ENCODE data around the gene SRGAP3.

SRGAP3 gene

DNA sequence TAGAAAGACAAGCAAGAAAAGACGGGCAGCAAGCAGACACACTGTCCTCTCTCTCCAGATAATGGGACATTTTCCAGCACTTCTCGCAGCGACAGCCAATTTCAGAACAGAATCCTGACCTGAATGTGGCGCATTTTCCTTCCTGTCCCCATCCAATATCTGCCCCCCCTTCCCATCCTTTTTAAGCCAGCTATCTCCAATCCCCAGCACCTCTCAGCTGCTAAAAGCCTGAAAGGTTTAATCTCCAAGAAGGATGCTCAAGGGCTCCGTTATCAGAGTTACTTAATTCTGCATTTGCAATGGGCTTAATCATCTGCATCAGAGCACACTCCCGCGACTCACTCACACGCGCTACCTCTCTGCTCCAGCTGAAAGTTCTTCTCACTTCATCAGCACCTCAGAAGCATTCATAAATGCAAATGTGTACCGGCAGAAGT, 50.5 kb downstream of the SRGAP3 start:
- peak; percentile 36 for DNase-seq

- DNase-seq, result no peak
Observed at GRCh38 chr3:9198261-9198660, 51.2 kb downstream of the SRGAP3 start.

DNA sequence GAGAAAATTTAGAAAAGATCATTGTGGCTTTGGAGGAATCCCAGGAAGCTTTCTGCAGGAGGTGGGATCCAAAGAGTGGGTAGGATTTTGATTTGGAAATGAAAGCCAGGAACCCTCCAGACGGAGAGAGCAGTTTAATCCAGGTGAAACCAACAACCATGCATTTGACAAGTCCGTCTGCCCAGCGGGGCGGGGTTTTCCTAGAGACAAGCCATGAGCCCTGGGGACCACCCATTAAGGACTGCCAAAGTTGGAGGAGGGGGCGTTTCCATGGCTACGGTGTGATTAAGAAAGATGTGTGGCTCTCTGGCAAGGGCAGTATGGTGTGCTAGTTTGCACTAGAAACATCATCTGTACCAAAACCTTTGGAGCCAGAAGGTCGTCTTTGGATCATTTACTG, 53.4 kb downstream of the SRGAP3 start:
- DNase-seq, result peak; percentile 93

DNA sequence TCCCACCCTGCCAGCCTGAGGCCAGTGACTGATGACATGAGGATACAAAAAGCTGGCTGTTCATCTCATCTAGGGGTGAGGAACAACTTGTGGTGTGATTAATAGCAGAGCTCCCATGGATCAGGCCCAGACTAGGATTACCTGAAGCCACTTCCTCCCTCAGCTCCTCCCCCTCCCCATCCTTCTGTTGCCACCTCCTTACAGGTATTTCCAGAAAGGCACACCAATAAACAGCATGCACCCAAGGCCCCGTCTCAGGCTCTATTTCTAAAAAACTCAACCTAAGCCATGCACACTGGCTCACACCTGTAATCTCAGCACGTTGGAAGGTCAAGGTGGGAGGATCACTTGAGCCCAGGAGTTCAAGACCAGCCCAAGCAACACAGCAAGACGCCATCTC, 54.1 kb downstream of the SRGAP3 start:
- no peak for DNase-seq

DNA sequence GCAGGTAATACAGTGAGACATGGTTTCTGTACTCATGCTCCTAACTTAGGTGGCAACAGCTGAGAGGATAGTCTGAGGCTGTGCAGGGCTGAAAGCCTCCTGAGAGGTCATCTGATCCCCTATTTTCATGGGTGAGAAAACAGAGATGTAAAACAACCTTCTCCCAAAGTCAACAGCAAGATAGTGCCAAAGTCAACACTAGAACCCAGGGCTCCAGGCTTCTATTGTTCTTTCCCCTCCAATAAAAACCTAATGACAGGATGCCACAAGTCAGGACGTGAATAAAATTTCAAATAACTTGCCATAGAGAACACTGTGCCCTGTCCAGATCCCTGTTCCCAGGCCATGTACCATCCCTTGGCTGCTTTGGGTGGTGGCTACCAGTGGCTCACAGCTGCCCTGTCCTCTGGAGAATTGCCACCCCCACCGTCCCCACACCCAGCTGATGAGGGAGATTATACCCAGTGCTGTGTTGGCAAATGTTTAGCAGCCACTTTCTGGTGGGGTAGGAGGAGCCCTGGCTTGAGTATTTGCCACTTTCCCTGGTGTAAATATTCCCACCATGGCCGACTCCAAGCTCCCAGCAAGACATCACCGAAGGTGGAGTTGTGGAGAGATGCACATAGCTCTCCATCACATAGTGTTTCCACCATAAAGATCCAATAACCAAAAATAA, 54.8 kb downstream of the SRGAP3 start:
- DNase-seq, result no peak

- DNase-seq, result no peak
Observed at GRCh38 chr3:9193633-9194195, 55.7 kb downstream of the SRGAP3 start.

- DNase-seq, result no peak
Observed at GRCh38 chr3:9193211-9193610, 56.2 kb downstream of the SRGAP3 start.

GRCh38 chr3:9192248-9193025, 57.0 kb downstream of the SRGAP3 start:
- DNase-seq, result no peak

DNA sequence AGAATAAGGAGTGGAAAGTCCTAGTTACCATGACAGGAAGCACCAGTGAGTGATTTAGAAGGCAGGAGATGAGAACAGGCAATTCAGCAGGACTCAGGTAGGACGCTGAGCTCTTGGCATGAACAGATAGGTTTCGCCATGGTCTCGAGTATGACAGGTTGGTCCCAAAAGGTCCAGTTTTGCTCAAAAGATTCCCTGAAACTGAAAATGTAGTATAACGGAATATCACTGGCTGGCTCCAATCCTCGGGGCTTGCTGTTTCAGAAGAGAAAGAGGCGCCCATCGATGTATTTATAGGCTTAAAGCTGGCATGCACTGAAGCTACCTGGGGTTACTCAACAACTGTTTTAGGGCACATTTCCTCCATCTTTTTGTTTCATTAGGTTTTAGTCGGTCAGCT, 59.2 kb downstream of the SRGAP3 start:
- no peak for DNase-seq

GRCh38 chr3:9188583-9188982, 60.9 kb downstream of the SRGAP3 start:
- DNase-seq, result no peak

- DNase-seq, result peak; percentile 93
Observed at GRCh38 chr3:9185701-9186100, 63.7 kb downstream of the SRGAP3 start.

DNA sequence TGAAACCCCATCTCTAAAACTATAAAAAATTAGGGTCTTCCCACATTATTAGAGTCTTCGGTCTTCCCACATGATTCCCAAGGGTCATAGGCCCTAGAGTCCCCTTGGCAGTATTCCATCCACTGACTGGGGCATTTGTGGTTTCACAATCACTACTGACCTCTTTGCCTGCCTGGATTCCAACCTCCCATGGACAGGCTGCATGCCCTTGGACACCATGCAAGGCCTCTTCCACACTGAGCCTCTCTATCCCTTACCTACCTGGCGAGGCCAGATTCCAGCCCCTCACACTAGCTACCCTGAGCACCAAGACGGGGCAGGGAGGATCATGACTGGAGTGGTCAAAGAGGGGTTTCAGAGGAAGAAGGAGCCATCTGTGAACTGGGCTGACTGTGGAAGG, 64.4 kb downstream of the SRGAP3 start:
- DNase-seq, result no peak

DNA sequence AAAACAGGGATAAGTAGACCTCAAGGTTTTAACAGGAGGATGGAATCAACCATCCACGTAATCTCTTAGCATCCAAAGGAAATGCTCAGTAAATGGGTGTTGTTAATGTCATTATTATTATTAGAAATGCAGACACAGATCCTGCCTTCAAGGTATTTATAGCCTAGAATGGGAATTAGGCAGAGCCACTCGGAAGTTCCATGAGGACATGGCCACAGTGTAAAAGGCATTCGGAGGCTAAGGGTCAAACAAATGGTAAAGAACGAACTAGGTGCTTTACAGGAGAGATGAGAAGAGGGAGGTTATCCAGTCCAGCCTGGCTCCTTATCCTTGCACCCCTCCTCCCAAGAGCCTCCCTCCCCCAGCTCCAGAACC, 65.0 kb downstream of the SRGAP3 start:
- DNase-seq, result no peak

DNA sequence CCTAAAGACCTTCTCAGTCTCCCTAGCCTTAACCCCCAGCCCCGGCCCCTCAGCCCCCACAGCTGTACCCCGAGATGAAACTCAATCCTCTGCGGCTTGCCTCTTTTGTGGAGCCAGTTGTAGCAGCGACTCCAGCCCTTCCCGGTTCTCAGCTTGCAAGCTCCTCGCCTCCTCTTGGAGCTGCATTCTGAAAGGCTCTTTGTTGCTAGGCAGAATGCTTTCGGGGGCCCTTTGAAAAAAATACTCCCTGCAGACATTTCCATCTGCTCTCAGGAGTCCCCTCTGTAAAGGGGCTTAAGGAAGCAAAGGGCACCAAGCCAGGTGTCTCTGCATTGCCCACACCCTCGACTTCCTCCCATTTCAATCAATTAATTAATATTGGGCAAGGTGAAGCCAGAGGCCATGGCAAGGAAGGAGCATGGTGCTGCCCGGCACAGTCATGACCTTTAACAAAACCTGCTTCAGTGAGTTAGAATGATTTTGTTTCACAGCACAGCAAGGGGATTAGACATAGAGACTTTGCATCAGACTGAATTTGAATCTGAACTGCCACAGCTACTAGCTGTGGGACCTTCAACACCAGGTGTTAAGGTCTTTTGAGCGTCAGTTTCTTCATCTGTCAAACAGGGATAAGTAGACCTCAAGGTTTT, 65.5 kb downstream of the SRGAP3 start:
- peak; percentile 90 for DNase-seq

GRCh38 chr3:9183011-9183410, 66.4 kb downstream of the SRGAP3 start:
- DNase-seq, result no peak

- no peak for DNase-seq
Observed at GRCh38 chr3:9180764-9181117, 68.7 kb downstream of the SRGAP3 start.

DNA sequence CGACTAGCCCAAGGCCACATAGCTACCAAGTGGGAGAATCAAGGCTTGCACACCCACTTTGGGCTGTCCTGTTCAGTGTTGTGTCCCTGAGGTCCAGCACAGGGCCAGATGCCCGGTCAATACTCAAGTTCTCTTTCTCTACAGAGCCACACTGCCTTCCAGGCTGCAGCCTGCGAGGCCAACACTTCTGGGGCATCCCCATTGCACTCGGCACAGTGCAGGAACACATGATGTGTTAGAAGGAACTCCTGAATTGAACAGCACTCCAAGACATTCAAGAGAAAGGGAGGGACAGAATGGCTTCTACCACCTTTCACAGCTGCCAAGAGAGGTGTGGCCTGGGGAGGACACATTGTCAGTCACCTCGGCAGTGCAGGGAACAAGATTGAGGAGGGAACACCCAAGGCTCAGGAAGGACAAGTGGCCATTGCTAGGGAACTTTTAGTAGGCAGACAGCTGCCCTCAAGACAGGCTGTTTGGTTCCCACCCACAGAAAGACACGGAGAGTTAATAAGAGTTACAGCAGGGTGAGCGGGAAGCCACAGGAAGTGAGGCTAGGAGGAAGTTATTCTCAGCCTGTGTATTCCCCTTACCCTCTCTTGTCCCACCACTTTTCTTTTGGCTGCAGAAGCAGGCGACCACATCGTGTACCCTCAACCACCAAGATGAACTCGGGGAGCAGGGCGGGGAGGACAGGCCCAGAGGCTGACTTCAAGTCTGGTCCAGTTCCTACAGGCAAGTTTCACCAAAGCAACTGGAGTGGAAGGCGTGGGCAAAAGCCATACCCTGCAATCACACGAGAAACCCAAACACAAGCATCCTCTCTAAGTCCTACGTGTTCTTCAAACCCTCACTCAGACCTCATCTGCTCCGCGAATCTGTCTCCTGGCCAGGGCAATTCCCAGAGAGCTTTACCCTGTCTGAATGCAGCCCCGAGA, 69.4 kb downstream of the SRGAP3 start:
- DNase-seq, result no peak

DNA sequence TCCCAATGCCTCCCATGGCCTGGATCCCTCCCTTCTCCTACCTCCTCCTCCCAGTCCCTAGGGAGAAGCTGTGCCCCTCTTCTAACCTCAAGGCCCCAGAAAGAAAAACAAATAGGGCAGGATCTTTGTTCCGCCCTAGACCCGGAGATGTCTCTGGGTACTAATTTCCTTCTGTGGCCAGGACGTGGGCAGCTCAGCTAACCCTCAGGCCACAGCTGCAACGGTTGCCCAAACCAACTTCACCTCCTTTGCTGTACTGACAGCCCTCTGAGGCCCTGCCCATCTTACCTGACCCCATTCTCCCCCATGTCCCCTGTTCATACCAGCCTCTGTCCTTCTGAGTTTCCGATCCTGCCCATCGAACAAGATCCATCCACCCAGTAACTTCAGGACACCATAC, 70.7 kb downstream of the SRGAP3 start:
- no peak for DNase-seq

DNA sequence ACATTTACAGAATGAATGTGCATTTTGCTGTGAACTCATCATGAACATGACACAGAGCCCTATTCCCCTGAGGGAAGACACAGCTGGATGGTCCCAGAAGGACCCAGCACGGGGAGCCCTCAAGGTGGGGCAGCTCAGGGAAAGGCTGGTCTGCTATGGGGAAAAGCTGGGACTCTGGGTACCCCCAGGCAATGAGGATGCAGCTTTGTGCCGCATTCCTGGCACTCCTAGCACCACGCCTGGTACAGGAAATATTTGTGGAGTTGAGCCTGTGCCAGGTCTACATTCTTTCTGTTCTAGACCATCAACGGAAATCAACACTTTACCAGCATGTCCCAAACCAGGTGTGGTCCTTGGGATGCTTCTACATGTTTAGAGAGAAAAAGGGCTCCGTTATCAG, 74.0 kb downstream of the SRGAP3 start:
- no peak for DNase-seq

GRCh38 chr3:9173445-9173844, 76.0 kb downstream of the SRGAP3 start:
- DNase-seq, result no peak

- DNase-seq, result no peak
Observed at GRCh38 chr3:9172851-9173321, 76.6 kb downstream of the SRGAP3 start.

DNA sequence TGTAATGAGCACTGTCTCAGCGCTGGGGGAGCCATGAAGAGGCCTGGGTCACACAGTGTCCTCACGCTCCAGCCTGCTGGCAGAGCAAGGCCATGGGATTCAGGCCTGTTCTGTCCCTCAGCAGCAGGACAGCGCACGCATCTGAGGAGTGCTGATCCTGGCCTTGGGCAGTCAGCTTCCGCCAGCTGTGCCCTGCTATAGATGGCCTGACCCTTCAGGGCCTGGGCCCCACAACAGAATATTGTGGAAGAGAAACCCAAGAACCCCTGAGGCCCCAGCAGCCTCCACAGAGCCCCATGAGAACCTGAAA, 78.6 kb downstream of the SRGAP3 start:
- no peak for DNase-seq
